Measurements from ENCODE around the gene PELI2. TPM values are rescaled to one million over a fixed set of nuclear protein-coding genes. Genes with fewer than 3 reads are reported as not detected.

The PELI2 gene
- total RNA-seq, 2 donors from 2014 or later = 9.8 to 13.9 TPM

DNA sequence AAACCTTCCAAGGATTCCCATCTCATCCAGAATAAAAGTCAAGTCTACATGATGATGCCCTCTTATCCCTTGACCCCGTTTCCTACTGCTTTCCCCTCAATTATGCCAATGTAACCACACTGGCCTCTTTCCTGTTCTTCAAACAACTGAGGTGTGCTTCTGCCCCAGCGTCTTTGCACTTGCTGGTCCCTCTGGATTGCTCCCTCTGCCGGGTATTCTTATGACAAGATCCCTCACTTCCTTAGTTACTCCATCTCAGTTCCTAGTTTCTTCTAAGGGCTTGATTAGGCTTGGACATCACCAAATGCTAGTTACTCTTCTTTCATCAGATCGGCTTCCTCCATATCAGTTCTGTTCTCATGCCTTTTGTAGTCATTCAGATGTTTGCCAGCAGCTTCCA is 32.7 kb upstream of the PELI2 start:
- H3K4me3 ChIP-seq = no peak overlapping the region
- H3K9ac ChIP-seq (ENCODE audit: low read depth in 2 of 2, low read length in 2 of 2) = no peak overlapping the region
- no peak for DNase-seq
- no peaks in the 10 kb centered on the region for H3K36me3 ChIP-seq
- H3K27me3 ChIP-seq = no peaks in the 10 kb centered on the region
- TF ChIP-seq, protein P1, sequence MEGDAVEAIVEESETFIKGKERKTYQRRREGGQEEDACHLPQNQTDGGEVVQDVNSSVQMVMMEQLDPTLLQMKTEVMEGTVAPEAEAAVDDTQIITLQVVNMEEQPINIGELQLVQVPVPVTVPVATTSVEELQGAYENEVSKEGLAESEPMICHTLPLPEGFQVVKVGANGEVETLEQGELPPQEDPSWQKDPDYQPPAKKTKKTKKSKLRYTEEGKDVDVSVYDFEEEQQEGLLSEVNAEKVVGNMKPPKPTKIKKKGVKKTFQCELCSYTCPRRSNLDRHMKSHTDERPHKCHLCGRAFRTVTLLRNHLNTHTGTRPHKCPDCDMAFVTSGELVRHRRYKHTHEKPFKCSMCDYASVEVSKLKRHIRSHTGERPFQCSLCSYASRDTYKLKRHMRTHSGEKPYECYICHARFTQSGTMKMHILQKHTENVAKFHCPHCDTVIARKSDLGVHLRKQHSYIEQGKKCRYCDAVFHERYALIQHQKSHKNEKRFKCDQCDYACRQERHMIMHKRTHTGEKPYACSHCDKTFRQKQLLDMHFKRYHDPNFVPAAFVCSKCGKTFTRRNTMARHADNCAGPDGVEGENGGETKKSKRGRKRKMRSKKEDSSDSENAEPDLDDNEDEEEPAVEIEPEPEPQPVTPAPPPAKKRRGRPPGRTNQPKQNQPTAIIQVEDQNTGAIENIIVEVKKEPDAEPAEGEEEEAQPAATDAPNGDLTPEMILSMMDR (IDR thresholded peaks at IDR 0.05) = no peak
- H3K4me1 ChIP-seq = no peaks in the 10 kb centered on the region
- H3K27ac ChIP-seq = no peak overlapping the region
- intact Hi-C loops (cut with DNase I) = no loop called here
- no peaks in the 10 kb centered on the region for H3K9me3 ChIP-seq

DNA sequence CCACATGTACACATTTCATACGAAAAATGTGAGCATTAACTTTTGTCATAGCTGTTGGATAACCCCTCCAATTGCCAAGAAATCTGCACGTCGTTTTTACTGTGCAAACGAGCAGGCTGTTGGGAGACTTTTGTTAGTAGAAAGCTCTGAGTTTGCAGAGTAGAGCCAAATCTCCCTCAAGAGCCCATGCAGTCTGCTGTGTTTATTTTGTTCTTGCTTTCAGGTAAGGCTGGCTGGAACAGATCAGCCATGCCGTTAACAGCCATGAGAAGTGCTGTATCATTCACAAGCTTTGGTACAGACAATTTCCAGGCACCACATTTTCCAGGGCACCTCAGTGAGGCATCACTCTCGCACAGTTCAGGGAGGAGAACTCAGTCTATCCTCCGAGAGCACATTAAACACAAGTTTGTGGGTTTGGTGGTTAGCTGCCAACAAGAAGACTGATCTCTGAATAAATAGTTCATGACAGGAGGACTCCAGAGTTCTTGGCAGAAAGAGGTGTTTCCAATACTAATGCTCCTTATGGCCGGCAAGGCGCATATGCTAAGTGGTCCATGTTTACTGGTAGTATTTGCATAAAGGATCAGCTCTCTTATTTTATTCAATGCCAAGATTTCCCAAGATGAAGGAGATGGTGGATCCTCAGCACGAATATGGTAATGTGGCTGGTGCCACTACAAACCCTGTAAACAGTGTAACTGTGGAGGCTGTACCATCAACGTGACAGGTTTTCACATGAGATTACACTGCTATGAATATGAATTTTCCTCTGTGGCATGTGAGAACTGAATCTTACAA is 30.3 kb upstream of the PELI2 start:
- DNase-seq = no peak
- intact Hi-C loops (cut with DNase I) = no loop called here
- Histone ChIP-seq H3K27ac (no peak overlapping the region), H3K9me3 (no peaks in the 10 kb centered on the region), H3K4me1 (no peaks in the 10 kb centered on the region), H3K4me3 (no peak overlapping the region), H3K36me3 (no peaks in the 10 kb centered on the region), H3K9ac (ENCODE audit: low read depth in 2 of 2, low read length in 2 of 2) (no peak overlapping the region), H3K27me3 (no peaks in the 10 kb centered on the region)
- TF ChIP-seq, protein P1 (IDR thresholded peaks at IDR 0.05) = no peak

DNA sequence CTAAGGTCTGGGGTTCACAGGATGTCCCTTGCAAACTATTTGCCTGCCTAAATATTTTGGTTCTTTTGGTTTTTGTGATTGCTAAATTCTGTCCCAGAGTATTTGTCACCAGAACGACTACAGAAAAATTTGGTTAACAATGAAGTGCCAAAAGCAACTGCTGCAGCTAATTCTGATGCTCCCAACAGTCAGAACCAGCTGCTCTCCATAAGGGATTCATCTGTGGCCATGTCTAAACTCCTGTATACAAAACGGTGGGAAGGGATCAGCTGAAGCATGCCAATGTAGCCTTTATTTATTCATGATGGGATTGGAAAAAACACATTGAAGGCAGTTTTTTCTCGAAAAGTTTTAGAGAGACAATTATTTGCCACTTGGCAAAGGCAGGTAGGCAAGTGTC is 29.3 kb upstream of the PELI2 start:
- Histone ChIP-seq H3K36me3 (no peaks in the 10 kb centered on the region), H3K4me1 (no peaks in the 10 kb centered on the region), H3K9me3 (no peaks in the 10 kb centered on the region), H3K27ac (no peak overlapping the region), H3K27me3 (no peaks in the 10 kb centered on the region), H3K9ac (ENCODE audit: low read depth in 2 of 2, low read length in 2 of 2) (no peak overlapping the region), H3K4me3 (no peak overlapping the region)
- TF ChIP-seq, protein P1 (IDR thresholded peaks at IDR 0.05) = no peak
- no peak for DNase-seq
- intact Hi-C loops (cut with DNase I) = no loop called here

DNA sequence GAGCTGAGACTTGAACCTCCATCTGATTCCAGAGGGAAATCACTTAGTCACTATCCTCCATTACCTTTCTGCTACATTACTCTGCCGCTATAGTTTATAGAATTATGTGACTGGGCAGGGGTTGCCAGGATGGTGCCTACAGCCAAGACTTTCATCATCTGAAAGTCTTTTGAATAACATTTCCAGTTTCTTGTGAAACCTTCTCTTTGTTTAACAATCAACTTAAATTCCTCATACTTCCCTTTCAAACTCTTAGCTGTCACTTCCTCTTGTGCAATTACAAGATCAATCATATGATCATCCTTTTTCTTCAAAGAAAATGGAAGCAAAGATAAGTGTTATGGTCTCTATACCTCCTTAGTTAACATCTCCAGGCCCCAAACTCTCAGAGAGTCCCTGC is 25.4 kb upstream of the PELI2 start:
- H3K9ac ChIP-seq (ENCODE audit: low read depth in 2 of 2, low read length in 2 of 2) = no peak overlapping the region
- H3K27ac ChIP-seq = no peak overlapping the region

DNA sequence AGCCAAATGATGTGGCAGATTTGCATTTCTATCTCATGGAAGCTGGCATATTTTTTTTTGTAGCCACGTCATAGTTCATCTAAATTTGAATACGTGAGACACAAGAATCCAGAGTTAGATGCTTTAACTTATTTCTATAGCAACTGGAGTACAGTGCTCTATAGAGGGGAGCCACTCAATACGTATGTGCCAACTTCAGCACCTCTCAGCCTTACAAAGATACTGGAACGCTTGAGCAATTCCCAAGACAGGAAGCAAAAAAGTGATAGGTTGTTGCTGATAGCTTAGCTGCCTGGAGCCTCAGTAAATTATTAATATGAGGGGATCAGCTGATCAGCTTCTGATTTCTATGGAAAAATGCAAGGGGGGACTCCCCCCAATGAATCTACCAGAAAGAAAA is 24.1 kb upstream of the PELI2 start:
- no peaks in the 10 kb centered on the region for H3K36me3 ChIP-seq
- no peak overlapping the region for H3K4me3 ChIP-seq
- H3K27ac ChIP-seq = no peak overlapping the region
- H3K9ac ChIP-seq (ENCODE audit: low read depth in 2 of 2, low read length in 2 of 2) = no peak overlapping the region
- DNase-seq = no peak
- H3K9me3 ChIP-seq = no peaks in the 10 kb centered on the region
- intact Hi-C loops (cut with DNase I) = no loop called here
- no peaks in the 10 kb centered on the region for H3K27me3 ChIP-seq
- TF ChIP-seq, protein P1 (IDR thresholded peaks at IDR 0.05) = no peak
- no peaks in the 10 kb centered on the region for H3K4me1 ChIP-seq

More for the DNA sequence above, 25.4 kb upstream of the PELI2 start:
- Histone ChIP-seq H3K36me3 (no peaks in the 10 kb centered on the region), H3K4me3 (no peak overlapping the region), H3K4me1 (no peaks in the 10 kb centered on the region), H3K27me3 (no peaks in the 10 kb centered on the region), H3K9me3 (no peaks in the 10 kb centered on the region)
- intact Hi-C loops (cut with DNase I) = no loop called here
- TF ChIP-seq, protein P1 (IDR thresholded peaks at IDR 0.05) = no peak
- DNase-seq = no peak
